ENCODE results near the gene TJAP1. TPM values are rescaled to one million over a fixed set of nuclear protein-coding genes. Genes with fewer than 3 reads are reported as not detected.

Gene TJAP1
- total and polyA plus RNA-seq, 2 donors (not counting 3 experiments of a cell fraction or from before 2014, with no cell fraction given), result 28.4 to 31.8 TPM

- Histone ChIP-seq H3K9me3 (replicated peaks; ENCODE audit: control insufficient read depth, insufficient read depth, low read length) (no peaks in the 10 kb centered on the region), H3K4me1 (ENCODE audit: control insufficient read depth, extremely low read depth, insufficient read depth, low read length) (peaks cover 17% of the 10 kb centered on the region), H3K9me1 (replicated peaks; ENCODE audit: control insufficient read depth, extremely low read depth, insufficient read depth, low read length) (no peaks in the 10 kb centered on the region), H3K4me3 (replicated peaks in 1 of 3; ENCODE audit: insufficient read depth in 1 of 3, low read depth in 1 of 3, low read length in 3 of 3) (peak overlapping the region in 2 of 3 experiments; percentile 81 to 94), H3K79me2 (ENCODE audit: control insufficient read depth, insufficient read depth, low read length) (peaks cover 44% of the 10 kb centered on the region), H3K4me2 (ENCODE audit: insufficient read depth, low read length) (peak overlapping the region; percentile 47), H3K27me3 (ENCODE audit: control insufficient read depth in 2 of 2, insufficient read depth in 2 of 2, low read length in 2 of 2) (no peaks in the 10 kb centered on the region), H3K27ac (ENCODE audit: insufficient read depth, low read depth, low read length) (peak overlapping the region; percentile 66), H3K9ac (replicated peaks; ENCODE audit: extremely low read depth, insufficient read depth, low read length) (peak overlapping the region; percentile 87), H3K36me3 (ENCODE audit: control insufficient read depth in 2 of 2, extremely low read depth in 1 of 2, insufficient read depth in 2 of 2, low read length in 2 of 2) (peaks cover 3 to 43% of the 10 kb centered on the region in 2 experiments), H2AFZ (ENCODE audit: low read depth, low read length) (no peak overlapping the region), H4K20me1 (replicated peaks; ENCODE audit: control insufficient read depth, extremely low read depth, insufficient read depth, low read length) (no peaks in the 10 kb centered on the region)
- DNase-seq (ENCODE audit: low read depth, low spot score) (no peak), FAIRE-seq (peak; percentile 54)
- dilution Hi-C loops (cut with MboI; ENCODE audit: extremely low pct_ligation_motif_present, low sequenced_read_pairs), result no loop called here
- POLR2A ChIA-PET, result no interaction called here
- CTCF ChIA-PET, result interaction anchor here (1.0 kb wide), 1 partner anchor 10 kb away, joined by 3 read pairs; no protein-coding TSS in a partner anchor
- no peak for TF ChIP-seq FOS (IDR thresholded peaks at IDR 0.05; ENCODE audit: borderline replicate concordance, insufficient read depth, low read length)
- TF ChIP-seq, protein P1, sequence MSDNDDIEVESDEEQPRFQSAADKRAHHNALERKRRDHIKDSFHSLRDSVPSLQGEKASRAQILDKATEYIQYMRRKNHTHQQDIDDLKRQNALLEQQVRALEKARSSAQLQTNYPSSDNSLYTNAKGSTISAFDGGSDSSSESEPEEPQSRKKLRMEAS (IDR thresholded peaks at IDR 0.05; ENCODE audit: insufficient read depth, insufficient read length), result no peak
- TF ChIP-seq, protein P2, sequence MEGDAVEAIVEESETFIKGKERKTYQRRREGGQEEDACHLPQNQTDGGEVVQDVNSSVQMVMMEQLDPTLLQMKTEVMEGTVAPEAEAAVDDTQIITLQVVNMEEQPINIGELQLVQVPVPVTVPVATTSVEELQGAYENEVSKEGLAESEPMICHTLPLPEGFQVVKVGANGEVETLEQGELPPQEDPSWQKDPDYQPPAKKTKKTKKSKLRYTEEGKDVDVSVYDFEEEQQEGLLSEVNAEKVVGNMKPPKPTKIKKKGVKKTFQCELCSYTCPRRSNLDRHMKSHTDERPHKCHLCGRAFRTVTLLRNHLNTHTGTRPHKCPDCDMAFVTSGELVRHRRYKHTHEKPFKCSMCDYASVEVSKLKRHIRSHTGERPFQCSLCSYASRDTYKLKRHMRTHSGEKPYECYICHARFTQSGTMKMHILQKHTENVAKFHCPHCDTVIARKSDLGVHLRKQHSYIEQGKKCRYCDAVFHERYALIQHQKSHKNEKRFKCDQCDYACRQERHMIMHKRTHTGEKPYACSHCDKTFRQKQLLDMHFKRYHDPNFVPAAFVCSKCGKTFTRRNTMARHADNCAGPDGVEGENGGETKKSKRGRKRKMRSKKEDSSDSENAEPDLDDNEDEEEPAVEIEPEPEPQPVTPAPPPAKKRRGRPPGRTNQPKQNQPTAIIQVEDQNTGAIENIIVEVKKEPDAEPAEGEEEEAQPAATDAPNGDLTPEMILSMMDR (IDR thresholded peaks at IDR 0.05; ENCODE audit: extremely low read depth in 1 of 2, insufficient read depth in 1 of 2, low read depth in 1 of 2, low read length in 2 of 2), result no peak
- TF ChIP-seq MYC (IDR thresholded peaks at IDR 0.05; ENCODE audit: low read depth, low read length), result no peak
- no TSS peak for BruUV-seq (replicated peaks)
- intact Hi-C loops (cut with micrococcal nuclease), result loop anchor here (2.0 kb wide), 1 partner anchor 59 kb away; no protein-coding TSS in a partner anchor
Measured at GRCh38 chr6:43515808-43516207, 38.4 kb downstream of the TJAP1 start.

DNA sequence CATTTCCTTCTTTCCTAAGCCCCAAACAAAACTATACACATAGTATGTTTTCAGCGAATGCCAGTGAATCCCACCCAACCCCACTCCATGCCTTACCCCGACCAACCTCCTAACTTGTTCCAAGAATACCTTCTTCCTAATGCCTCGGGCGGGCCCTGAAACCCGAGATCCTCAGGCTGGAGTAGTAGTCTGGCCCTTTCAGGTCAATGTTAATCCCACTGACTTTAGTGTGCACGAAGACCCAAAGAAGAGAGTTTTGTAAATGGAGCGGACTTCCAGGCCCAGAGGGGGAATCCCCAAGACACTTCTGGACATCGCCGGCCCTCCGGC is 39.0 kb downstream of the TJAP1 start:
- no peak for DNase-seq (ENCODE audit: low read depth, low spot score)
- Histone ChIP-seq H3K4me3 (replicated peaks in 1 of 3; ENCODE audit: insufficient read depth in 1 of 3, low read depth in 1 of 3, low read length in 3 of 3) (peak overlapping the region; percentile 81 to 94 (median 87)), H2AFZ (ENCODE audit: low read depth, low read length) (peak overlapping the region; percentile 3), H3K36me3 (ENCODE audit: control insufficient read depth in 2 of 2, extremely low read depth in 1 of 2, insufficient read depth in 2 of 2, low read length in 2 of 2) (peaks cover 6 to 46% of the 10 kb centered on the region in 2 experiments), H4K20me1 (replicated peaks; ENCODE audit: control insufficient read depth, extremely low read depth, insufficient read depth, low read length) (no peaks in the 10 kb centered on the region), H3K79me2 (ENCODE audit: control insufficient read depth, insufficient read depth, low read length) (peaks cover 44% of the 10 kb centered on the region), H3K4me2 (ENCODE audit: insufficient read depth, low read length) (peak overlapping the region; percentile 47), H3K27me3 (ENCODE audit: control insufficient read depth in 2 of 2, insufficient read depth in 2 of 2, low read length in 2 of 2) (no peaks in the 10 kb centered on the region), H3K9me3 (replicated peaks; ENCODE audit: control insufficient read depth, insufficient read depth, low read length) (no peaks in the 10 kb centered on the region), H3K9ac (replicated peaks; ENCODE audit: extremely low read depth, insufficient read depth, low read length) (peak overlapping the region; percentile 87), H3K27ac (ENCODE audit: insufficient read depth, low read depth, low read length) (peak overlapping the region; percentile 66), H3K9me1 (replicated peaks; ENCODE audit: control insufficient read depth, extremely low read depth, insufficient read depth, low read length) (no peaks in the 10 kb centered on the region), H3K4me1 (ENCODE audit: control insufficient read depth, extremely low read depth, insufficient read depth, low read length) (peaks cover 17% of the 10 kb centered on the region)
- intact Hi-C loops (cut with micrococcal nuclease) (loop anchor here (2.0 kb wide), 1 partner anchor 58 kb away; no protein-coding TSS in a partner anchor), dilution Hi-C loops (cut with MboI; ENCODE audit: extremely low pct_ligation_motif_present, low sequenced_read_pairs) (no loop called here)
- ChIA-PET POLR2A (interaction anchor here (0.5 to 0.9 kb wide), 2 partner anchors 39 to 59 kb away, joined by 3 to 4 read pairs; partner anchors contain the start of genes POLH, TJAP1 and XPO5), CTCF (interaction anchor here (0.6 to 1.8 kb wide), 5 partner anchors 9 to 62 kb away, joined by 3 to 9 read pairs (median 3); no protein-coding TSS in a partner anchor)
- TF ChIP-seq POLR2A (IDR thresholded peaks at IDR 0.05; ENCODE audit: low read depth, low read length) (no peak), POLR2AphosphoS5 (IDR thresholded peaks at IDR 0.05; ENCODE audit: insufficient read depth, low read depth, low read length) (no peak), MYC (IDR thresholded peaks at IDR 0.05; ENCODE audit: low read depth, low read length) (no peak), EZH2 (IDR thresholded peaks at IDR 0.05; ENCODE audit: borderline replicate concordance, low read depth, low read length, severe bottlenecking) (no peak), JUN (IDR thresholded peaks at IDR 0.05; ENCODE audit: borderline replicate concordance, insufficient read depth, insufficient read length, low read depth) (no peak), GATA2 (IDR thresholded peaks at IDR 0.05; ENCODE audit: insufficient read depth, insufficient read length, low read depth, low read length) (no peak), FOS (IDR thresholded peaks at IDR 0.05; ENCODE audit: borderline replicate concordance, insufficient read depth, low read length) (no peak)
- TF ChIP-seq, protein P2 (IDR thresholded peaks at IDR 0.05; ENCODE audit: extremely low read depth in 1 of 2, insufficient read depth in 1 of 2, low read depth in 1 of 2, low read length in 2 of 2), result no peak
- TF ChIP-seq, protein P1 (IDR thresholded peaks at IDR 0.05; ENCODE audit: insufficient read depth, insufficient read length), result no peak
- TSS peak; percentile 60 for BruUV-seq (replicated peaks)
- FAIRE-seq, result peak; percentile 54
